ENCODE results near the gene ZMYND15.
A peak's percentile ranks its signal among the peaks of the same experiment; 100 is the strongest.

Gene ZMYND15

DNA sequence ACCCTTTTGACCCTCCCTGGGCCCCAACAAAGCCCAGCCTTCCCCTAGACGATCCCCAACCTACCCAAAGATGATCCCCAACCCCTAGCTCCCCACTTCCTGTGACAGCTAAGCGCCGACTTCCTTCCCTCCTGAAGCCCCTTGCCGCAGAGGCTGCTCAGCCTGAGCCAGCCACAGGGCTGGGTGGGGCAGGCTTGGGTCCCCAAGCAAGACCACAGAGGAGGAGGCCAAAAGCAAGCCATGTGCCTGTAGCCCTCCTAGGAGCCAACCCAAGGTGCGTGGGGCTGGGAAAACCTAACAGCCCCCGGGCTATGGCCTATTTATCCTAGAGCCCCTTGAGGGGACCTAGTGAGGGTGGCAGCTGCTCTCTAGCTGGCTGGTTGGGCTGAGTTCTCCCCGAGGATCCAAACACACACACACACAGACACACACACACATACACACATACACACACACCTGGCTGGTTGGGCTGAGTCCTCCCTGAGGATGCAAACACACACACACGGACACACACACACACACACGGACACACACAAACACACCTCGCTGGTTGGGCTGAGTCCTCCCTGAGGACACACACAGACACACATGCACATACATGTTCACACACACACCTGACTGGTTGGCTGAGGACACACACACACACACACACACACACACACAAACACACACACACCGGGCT lies 24.4 kb upstream of the ZMYND15 start:
- Histone ChIP-seq H3K36me3 (ENCODE audit: control insufficient read depth, insufficient read depth, low read length) (peaks cover 39% of the 10 kb centered on the region), H3K27me3 (replicated peaks; ENCODE audit: control insufficient read depth, insufficient read depth, low read length, poor library complexity, severe bottlenecking) (no peaks in the 10 kb centered on the region), H3K4me1 (ENCODE audit: control insufficient read depth, insufficient read depth, low read length, poor library complexity, severe bottlenecking) (peaks cover 47% of the 10 kb centered on the region), H3K4me3 (ENCODE audit: insufficient read depth, low read depth, low read length, poor library complexity, severe bottlenecking) (peak overlapping the region; percentile 43), H3K9me3 (ENCODE audit: control insufficient read depth, low read length) (no peaks in the 10 kb centered on the region), H3K27ac (ENCODE audit: insufficient read depth, low read length, poor library complexity, severe bottlenecking) (peak overlapping the region; percentile 68)
- peak; percentile 34 to 64 (median 57) for DNase-seq

DNA sequence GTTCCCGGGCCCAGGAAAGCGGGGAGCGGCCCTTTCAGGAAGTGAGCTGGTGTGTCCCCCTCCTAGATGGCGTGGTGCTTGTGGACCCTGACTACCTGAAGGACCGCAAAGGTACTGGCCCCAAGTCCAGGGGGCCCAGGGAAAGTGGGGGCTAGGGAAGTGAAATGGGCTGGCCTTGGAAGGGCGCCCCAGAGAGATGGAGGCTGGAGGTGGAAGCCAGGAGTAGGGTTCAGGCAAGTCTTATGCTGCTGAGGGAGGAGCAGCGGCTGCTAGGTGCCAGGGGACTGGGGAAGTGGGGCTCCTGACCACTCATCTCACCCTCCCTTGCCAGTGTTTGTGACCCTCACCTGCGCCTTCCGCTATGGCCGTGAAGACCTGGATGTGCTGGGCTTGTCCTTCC lies 23.6 kb upstream of the ZMYND15 start:
- no peak overlapping the region for H3K4me3 ChIP-seq (ENCODE audit: insufficient read depth, low read depth, low read length, poor library complexity, severe bottlenecking)
- peak overlapping the region; percentile 21 for H3K27ac ChIP-seq (ENCODE audit: insufficient read depth, low read length, poor library complexity, severe bottlenecking)
- no peak for DNase-seq
- no peaks in the 10 kb centered on the region for H3K27me3 ChIP-seq (replicated peaks; ENCODE audit: control insufficient read depth, insufficient read depth, low read length, poor library complexity, severe bottlenecking)
- peaks cover 46% of the 10 kb centered on the region for H3K4me1 ChIP-seq (ENCODE audit: control insufficient read depth, insufficient read depth, low read length, poor library complexity, severe bottlenecking)
- H3K9me3 ChIP-seq (ENCODE audit: control insufficient read depth, low read length), result no peaks in the 10 kb centered on the region
- H3K36me3 ChIP-seq (ENCODE audit: control insufficient read depth, insufficient read depth, low read length), result peaks cover 47% of the 10 kb centered on the region

DNA sequence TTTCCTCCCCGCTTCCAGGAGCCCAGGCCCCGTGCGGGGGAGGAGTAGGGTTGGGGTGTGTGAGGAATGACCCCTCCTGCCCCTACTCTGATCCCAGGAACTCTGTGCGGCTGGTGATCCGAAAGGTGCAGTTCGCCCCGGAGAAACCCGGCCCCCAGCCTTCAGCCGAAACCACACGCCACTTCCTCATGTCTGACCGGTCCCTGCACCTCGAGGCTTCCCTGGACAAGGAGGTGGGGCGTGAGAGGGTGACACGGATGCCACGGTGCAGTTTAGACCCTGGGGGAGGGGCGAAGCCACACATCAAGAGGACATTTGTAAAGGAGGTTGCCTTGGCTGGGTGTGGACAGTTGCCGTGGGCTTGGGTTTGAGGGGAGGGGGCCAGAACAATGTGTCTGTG lies 21.8 kb upstream of the ZMYND15 start:
- H3K36me3 ChIP-seq (ENCODE audit: control insufficient read depth, insufficient read depth, low read length), result peaks cover 48% of the 10 kb centered on the region
- H3K27ac ChIP-seq (ENCODE audit: insufficient read depth, low read length, poor library complexity, severe bottlenecking), result peak overlapping the region; percentile 18
- H3K4me1 ChIP-seq (ENCODE audit: control insufficient read depth, insufficient read depth, low read length, poor library complexity, severe bottlenecking), result peaks cover 29% of the 10 kb centered on the region
- H3K9me3 ChIP-seq (ENCODE audit: control insufficient read depth, low read length), result no peaks in the 10 kb centered on the region
- no peak for DNase-seq
- no peak overlapping the region for H3K4me3 ChIP-seq (ENCODE audit: insufficient read depth, low read depth, low read length, poor library complexity, severe bottlenecking)
- no peaks in the 10 kb centered on the region for H3K27me3 ChIP-seq (replicated peaks; ENCODE audit: control insufficient read depth, insufficient read depth, low read length, poor library complexity, severe bottlenecking)

DNA sequence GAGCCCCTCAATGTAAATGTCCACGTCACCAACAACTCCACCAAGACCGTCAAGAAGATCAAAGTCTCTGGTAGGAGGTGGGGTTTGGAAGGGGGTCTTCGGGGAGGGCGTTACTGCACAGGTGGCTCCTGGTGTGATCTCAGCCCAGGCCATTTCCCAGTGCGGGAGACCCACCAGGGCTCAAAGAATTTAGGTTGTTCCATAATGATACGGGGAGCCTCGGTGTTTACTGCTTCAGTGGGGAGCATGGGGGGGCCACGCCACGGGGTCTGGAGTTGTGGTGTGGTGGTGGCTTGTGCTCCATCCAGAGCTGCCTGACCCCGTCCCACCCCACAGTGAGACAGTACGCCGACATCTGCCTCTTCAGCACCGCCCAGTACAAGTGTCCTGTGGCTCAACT lies 21.4 kb upstream of the ZMYND15 start:
- H3K27me3 ChIP-seq (replicated peaks; ENCODE audit: control insufficient read depth, insufficient read depth, low read length, poor library complexity, severe bottlenecking), result no peaks in the 10 kb centered on the region
- H3K4me1 ChIP-seq (ENCODE audit: control insufficient read depth, insufficient read depth, low read length, poor library complexity, severe bottlenecking), result peaks cover 26% of the 10 kb centered on the region
- peaks cover 48% of the 10 kb centered on the region for H3K36me3 ChIP-seq (ENCODE audit: control insufficient read depth, insufficient read depth, low read length)
- no peak overlapping the region for H3K4me3 ChIP-seq (ENCODE audit: insufficient read depth, low read depth, low read length, poor library complexity, severe bottlenecking)
- DNase-seq, result no peak
- H3K27ac ChIP-seq (ENCODE audit: insufficient read depth, low read length, poor library complexity, severe bottlenecking), result no peak overlapping the region
- H3K9me3 ChIP-seq (ENCODE audit: control insufficient read depth, low read length), result no peaks in the 10 kb centered on the region

DNA sequence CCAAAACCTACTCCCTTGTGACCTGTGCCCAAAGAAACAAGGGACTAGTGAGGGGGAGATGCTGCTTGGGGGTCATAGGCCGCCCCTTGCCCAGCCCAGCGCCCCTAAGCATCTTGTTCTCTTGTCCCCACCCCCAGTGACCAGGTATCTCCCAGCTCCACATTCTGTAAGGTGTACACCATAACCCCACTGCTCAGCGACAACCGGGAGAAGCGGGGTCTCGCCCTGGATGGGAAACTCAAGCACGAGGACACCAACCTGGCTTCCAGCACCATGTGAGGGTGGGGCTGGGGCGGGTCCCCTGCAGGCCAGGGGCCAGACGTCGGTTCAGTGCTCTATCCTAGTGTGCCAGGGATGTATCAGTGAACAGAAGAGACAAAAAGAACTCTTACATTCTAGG lies 20.5 kb upstream of the ZMYND15 start:
- Histone ChIP-seq H3K4me1 (ENCODE audit: control insufficient read depth, insufficient read depth, low read length, poor library complexity, severe bottlenecking) (peaks cover 19% of the 10 kb centered on the region), H3K27ac (ENCODE audit: insufficient read depth, low read length, poor library complexity, severe bottlenecking) (no peak overlapping the region), H3K27me3 (replicated peaks; ENCODE audit: control insufficient read depth, insufficient read depth, low read length, poor library complexity, severe bottlenecking) (no peaks in the 10 kb centered on the region), H3K36me3 (ENCODE audit: control insufficient read depth, insufficient read depth, low read length) (peaks cover 48% of the 10 kb centered on the region), H3K4me3 (ENCODE audit: insufficient read depth, low read depth, low read length, poor library complexity, severe bottlenecking) (no peak overlapping the region), H3K9me3 (ENCODE audit: control insufficient read depth, low read length) (no peaks in the 10 kb centered on the region)
- DNase-seq, result no peak

DNA sequence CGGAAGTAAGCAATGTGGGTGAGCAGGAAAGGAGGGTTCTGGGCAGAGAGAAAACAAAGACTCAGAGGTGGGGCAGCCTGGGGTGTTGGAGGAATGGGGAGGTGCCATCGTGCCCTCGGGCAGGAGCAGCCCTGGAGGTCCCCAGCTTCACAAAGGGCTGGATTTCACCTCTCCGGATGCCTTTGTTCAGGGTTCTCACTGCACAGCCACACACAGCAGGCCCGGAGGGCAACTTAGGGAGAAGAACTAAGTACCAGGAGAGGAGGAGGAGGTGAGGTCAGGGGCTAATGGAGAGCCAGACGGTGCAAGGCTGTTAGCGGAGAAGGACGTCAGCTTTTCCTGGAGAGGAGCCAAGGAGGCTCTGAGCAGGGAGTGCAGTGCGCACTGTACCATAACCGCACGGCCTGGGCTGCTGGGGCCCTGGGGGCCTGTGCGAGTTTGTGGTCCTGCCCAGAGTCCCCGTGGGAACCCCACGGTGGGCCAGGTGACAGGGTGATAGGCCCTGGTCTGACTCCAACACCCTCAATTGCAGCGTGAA lies 19.9 kb upstream of the ZMYND15 start:
- DNase-seq, result no peak
- peaks cover 48% of the 10 kb centered on the region for H3K36me3 ChIP-seq (ENCODE audit: control insufficient read depth, insufficient read depth, low read length)
- no peaks in the 10 kb centered on the region for H3K27me3 ChIP-seq (replicated peaks; ENCODE audit: control insufficient read depth, insufficient read depth, low read length, poor library complexity, severe bottlenecking)
- H3K27ac ChIP-seq (ENCODE audit: insufficient read depth, low read length, poor library complexity, severe bottlenecking), result no peak overlapping the region
- no peak overlapping the region for H3K4me3 ChIP-seq (ENCODE audit: insufficient read depth, low read depth, low read length, poor library complexity, severe bottlenecking)
- peaks cover 13% of the 10 kb centered on the region for H3K4me1 ChIP-seq (ENCODE audit: control insufficient read depth, insufficient read depth, low read length, poor library complexity, severe bottlenecking)
- no peaks in the 10 kb centered on the region for H3K9me3 ChIP-seq (ENCODE audit: control insufficient read depth, low read length)

DNA sequence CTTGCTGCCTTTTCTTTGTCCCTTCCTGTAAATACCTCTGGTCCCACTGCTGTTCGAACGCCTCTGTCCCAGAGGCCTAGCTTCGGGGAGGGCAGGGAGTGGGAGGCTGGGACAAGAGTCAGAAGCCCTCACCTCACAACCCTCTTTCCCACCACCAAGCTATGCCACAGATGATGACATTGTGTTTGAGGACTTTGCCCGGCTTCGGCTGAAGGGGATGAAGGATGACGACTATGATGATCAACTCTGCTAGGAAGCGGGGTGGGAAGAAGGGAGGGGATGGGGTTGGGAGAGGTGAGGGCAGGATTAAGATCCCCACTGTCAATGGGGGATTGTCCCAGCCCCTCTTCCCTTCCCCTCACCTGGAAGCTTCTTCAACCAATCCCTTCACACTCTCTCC lies 18.8 kb upstream of the ZMYND15 start:
- Histone ChIP-seq H3K36me3 (ENCODE audit: control insufficient read depth, insufficient read depth, low read length) (peaks cover 45% of the 10 kb centered on the region), H3K9me3 (ENCODE audit: control insufficient read depth, low read length) (no peaks in the 10 kb centered on the region)

DNA sequence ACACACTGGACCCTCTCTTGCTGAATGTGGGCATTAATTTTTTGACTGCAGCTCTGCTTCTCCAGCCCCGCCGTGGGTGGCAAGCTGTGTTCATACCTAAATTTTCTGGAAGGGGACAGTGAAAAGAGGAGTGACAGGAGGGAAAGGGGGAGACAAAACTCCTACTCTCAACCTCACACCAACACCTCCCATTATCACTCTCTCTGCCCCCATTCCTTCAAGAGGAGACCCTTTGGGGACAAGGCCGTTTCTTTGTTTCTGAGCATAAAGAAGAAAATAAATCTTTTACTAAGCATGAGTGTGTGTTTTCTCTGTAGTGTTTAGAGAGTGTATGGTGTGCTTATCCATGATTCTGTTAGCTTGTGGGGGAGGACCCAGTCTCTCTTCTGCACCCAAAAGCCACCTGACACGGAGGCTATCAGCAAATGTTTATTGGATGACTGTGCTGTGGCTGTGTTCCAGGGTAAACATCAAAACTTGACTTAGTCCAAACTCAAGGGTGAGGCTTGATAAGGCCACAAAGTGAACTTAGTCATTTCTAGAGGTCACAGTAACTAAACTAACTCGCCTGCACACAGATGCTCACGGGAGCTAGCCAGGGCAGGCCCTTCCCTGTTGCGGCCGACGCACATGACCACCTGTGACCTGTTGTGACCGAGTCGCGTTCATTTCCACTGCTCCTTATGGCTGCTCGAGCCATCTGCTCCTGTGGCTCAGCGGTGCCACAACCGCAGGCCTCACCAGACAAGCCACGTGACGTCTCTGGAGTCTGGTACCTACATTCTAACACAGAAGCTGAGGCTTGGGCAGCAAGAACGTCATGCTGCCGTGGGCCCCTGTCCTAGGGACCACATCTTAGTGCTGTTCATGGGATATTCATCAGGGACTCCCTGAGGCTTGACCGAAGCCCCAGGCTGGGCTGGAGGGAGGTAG lies 18.2 kb upstream of the ZMYND15 start:
- peak in 2 of 3 donors; percentile 16 to 34 for DNase-seq
- no peak overlapping the region for H3K4me3 ChIP-seq (ENCODE audit: insufficient read depth, low read depth, low read length, poor library complexity, severe bottlenecking)

More for the DNA sequence above, 18.8 kb upstream of the ZMYND15 start:
- H3K27me3 ChIP-seq (replicated peaks; ENCODE audit: control insufficient read depth, insufficient read depth, low read length, poor library complexity, severe bottlenecking), result no peaks in the 10 kb centered on the region
- H3K4me3 ChIP-seq (ENCODE audit: insufficient read depth, low read depth, low read length, poor library complexity, severe bottlenecking), result no peak overlapping the region
- no peak for DNase-seq
- no peak overlapping the region for H3K27ac ChIP-seq (ENCODE audit: insufficient read depth, low read length, poor library complexity, severe bottlenecking)
- peaks cover 3% of the 10 kb centered on the region for H3K4me1 ChIP-seq (ENCODE audit: control insufficient read depth, insufficient read depth, low read length, poor library complexity, severe bottlenecking)

DNA sequence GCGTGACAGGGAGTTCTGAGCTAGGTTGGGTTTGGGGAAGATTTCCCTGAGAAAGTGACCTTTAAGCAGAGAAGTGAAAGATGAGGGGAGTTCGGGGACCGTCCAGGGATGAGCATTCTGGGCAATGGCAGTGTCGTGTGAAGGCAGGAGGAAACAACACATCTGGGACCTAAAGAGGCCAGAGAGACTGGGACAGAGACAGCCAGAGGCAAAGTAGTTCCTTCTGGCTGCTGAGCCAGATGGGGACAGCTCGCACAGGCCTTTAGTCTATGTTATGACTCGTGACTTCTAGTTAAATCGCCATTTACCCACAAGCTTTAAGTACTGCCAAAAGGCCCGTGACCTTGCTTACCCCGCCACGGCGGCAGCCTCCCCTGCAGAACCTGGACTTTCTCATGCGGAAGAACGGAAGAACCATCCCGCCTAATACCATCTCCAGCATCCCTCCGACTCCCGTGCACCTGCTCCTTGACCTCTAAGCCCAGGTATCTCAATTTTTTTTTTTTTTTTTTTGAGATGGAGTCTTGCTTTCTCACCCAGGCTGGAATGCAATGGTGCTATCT lies 16.9 kb upstream of the ZMYND15 start:
- DNase-seq, result no peak
- peaks cover 33% of the 10 kb centered on the region for H3K36me3 ChIP-seq (ENCODE audit: control insufficient read depth, insufficient read depth, low read length)
- no peak overlapping the region for H3K27ac ChIP-seq (ENCODE audit: insufficient read depth, low read length, poor library complexity, severe bottlenecking)
- no peaks in the 10 kb centered on the region for H3K27me3 ChIP-seq (replicated peaks; ENCODE audit: control insufficient read depth, insufficient read depth, low read length, poor library complexity, severe bottlenecking)
- H3K4me1 ChIP-seq (ENCODE audit: control insufficient read depth, insufficient read depth, low read length, poor library complexity, severe bottlenecking), result no peaks in the 10 kb centered on the region
- H3K4me3 ChIP-seq (ENCODE audit: insufficient read depth, low read depth, low read length, poor library complexity, severe bottlenecking), result no peak overlapping the region
- no peaks in the 10 kb centered on the region for H3K9me3 ChIP-seq (ENCODE audit: control insufficient read depth, low read length)

More for the DNA sequence above, 18.2 kb upstream of the ZMYND15 start:
- Histone ChIP-seq H3K4me1 (ENCODE audit: control insufficient read depth, insufficient read depth, low read length, poor library complexity, severe bottlenecking) (no peaks in the 10 kb centered on the region), H3K36me3 (ENCODE audit: control insufficient read depth, insufficient read depth, low read length) (peaks cover 41% of the 10 kb centered on the region), H3K9me3 (ENCODE audit: control insufficient read depth, low read length) (no peaks in the 10 kb centered on the region), H3K27me3 (replicated peaks; ENCODE audit: control insufficient read depth, insufficient read depth, low read length, poor library complexity, severe bottlenecking) (no peaks in the 10 kb centered on the region), H3K27ac (ENCODE audit: insufficient read depth, low read length, poor library complexity, severe bottlenecking) (no peak overlapping the region)
